K562 (cell line): Measurements from ENCODE around the gene KRT82. TPM values are rescaled to one million over a fixed set of nuclear protein-coding genes. Genes with fewer than 3 reads are reported as not detected.

ENCODE experiments used
- ATAC-seq: fragments of 200-7000 bp; cut with Tn5 transposase; 3 replicates; pipeline ENCODE4 v1.9.1; 2020; ENCODE audit warnings: moderate library complexity
- BruUV-seq: library from RNA; stranded (reverse); fragments of 400-500 nt; replicated peaks from 2 replicates; lab custom pipeline; 2021; lab: Mats Ljungman, UMichigan
- CTCF ChIA-PET: fragments of 300-600 bp; formaldehyde crosslinking; extraction: SDS; loops from one replicate; lab custom pipeline; 2021; ENCODE audit warnings: low intra/inter-chr PET ratio; lab: Yijun Ruan, JAX
- POLR2A ChIA-PET: fragments of 300-600, 350-650 bp; sonication (Branson Sonifier 250); formaldehyde crosslinking; extraction: SDS; loops from one replicate; lab custom pipeline; 2021; ENCODE audit warnings: antibody characterized with exemption, inconsistent platforms; lab: Yijun Ruan, JAX
- DNase-seq, 4 experiments: peaks; one replicate each; pipeline versions ENCODE4 v3.0.0 to v3.0.0-alpha.2; 2011 to 2018; ENCODE audit warnings: low spot score in 3 of 4, mixed read lengths in 3 of 4; ENCODE audit errors: extremely low read depth in 1 of 4
- FAIRE-seq: peaks from 2 replicates; lab custom pipeline; 2011; peaks lifted over from hg19 to GRCh38; lab: Jason Lieb, UNC
- H2AFZ ChIP-seq: 2 replicates; pipeline ENCODE4 v1.6.0; 2011; ENCODE audit warnings: low read depth, low read length, control low read depth, inconsistent platforms
- H3K27ac ChIP-seq: fragments of 200-600 bp; 3 replicates; pipeline ENCODE4 v1.8.0; 2011; ENCODE audit warnings: low read depth, mild to moderate bottlenecking, control low read depth, inconsistent platforms, low read length, moderate library complexity, mixed read lengths; ENCODE audit errors: extremely low read depth
- H3K27me3 ChIP-seq, 2 experiments: fragments of 300-600 bp in 1 of 2; 2 replicates in 1 of 2; 3 replicates in 1 of 2; pipeline versions ENCODE4 v1.6.0 to v1.8.0; 2011; ENCODE audit warnings: inconsistent platforms in 2 of 2, low read length in 2 of 2, mild to moderate bottlenecking in 1 of 2, mixed read lengths in 1 of 2, moderate library complexity in 1 of 2; ENCODE audit not compliant: control insufficient read depth in 2 of 2, insufficient read depth in 2 of 2
- H3K36me3 ChIP-seq: fragments of 300-600 bp; 3 replicates; pipeline ENCODE4 v1.8.0; 2011; ENCODE audit warnings: mild to moderate bottlenecking, low read length, inconsistent platforms; ENCODE audit not compliant: control insufficient read depth, insufficient read depth
- H3K4me1 ChIP-seq, 2 experiments: fragments of 200-600 bp in 1 of 2; replicated peaks in 1 of 2; 2 replicates in 1 of 2; 3 replicates in 1 of 2; pipeline versions ENCODE4 v1.5.1 to v1.8.0; 2011; ENCODE audit warnings: inconsistent platforms in 2 of 2, low read length in 2 of 2, mild to moderate bottlenecking in 1 of 2, mixed read lengths in 1 of 2, moderate library complexity in 1 of 2; ENCODE audit not compliant: control insufficient read depth in 2 of 2, insufficient read depth in 2 of 2
- H3K4me2 ChIP-seq: 2 replicates; pipeline ENCODE4 v1.6.1; 2011; ENCODE audit warnings: low read length, control low read depth, inconsistent platforms, mixed read lengths; ENCODE audit not compliant: insufficient read depth
- H3K4me3 ChIP-seq: fragments of 200-600 bp; sonication (generic), shearing (Covaris generic); 2 replicates; pipeline ENCODE4 v1.5.1; 2016; ENCODE audit warnings: control low read depth, inconsistent platforms
- H3K79me2 ChIP-seq: fragments of 200-600 bp; 3 replicates; pipeline ENCODE4 v1.8.0; 2011; ENCODE audit warnings: low read length, inconsistent platforms; ENCODE audit not compliant: control insufficient read depth, insufficient read depth
- H3K9ac ChIP-seq, 2 experiments: 2 replicates each; pipeline versions ENCODE4 v1.6.0 to v1.6.1; 2011; ENCODE audit warnings: low read depth in 2 of 2, low read length in 2 of 2, control low read depth in 1 of 2, inconsistent platforms in 1 of 2, mild to moderate bottlenecking in 1 of 2, mixed read lengths in 1 of 2; ENCODE audit not compliant: insufficient read depth in 1 of 2
- H3K9me1 ChIP-seq: one replicate; pipeline ENCODE4 v1.6.0; 2011; ENCODE audit warnings: inconsistent platforms, mild to moderate bottlenecking, low read length, moderate library complexity; ENCODE audit not compliant: control insufficient read depth, insufficient read depth
- H3K9me3 ChIP-seq: replicated peaks from 2 replicates; pipeline ENCODE4 v1.5.1; 2011; ENCODE audit warnings: low read depth, low read length, inconsistent platforms; ENCODE audit not compliant: control insufficient read depth, insufficient read depth
- H4K20me1 ChIP-seq: replicated peaks from 2 replicates; pipeline ENCODE4 v1.6.1; 2011; ENCODE audit warnings: low read length, inconsistent platforms, mixed read lengths; ENCODE audit not compliant: control insufficient read depth, insufficient read depth
- CREM ChIP-seq: IDR thresholded peaks from 2 replicates; pipeline ENCODE4 v1.6.1; 2014; ENCODE audit warnings: antibody characterized with exemption, low read depth
- CTBP1 ChIP-seq: fragments of 450-650 bp; IDR thresholded peaks from 2 replicates; pipeline ENCODE4 v1.6.1; 2016; ENCODE audit warnings: borderline replicate concordance
- SMARCA4 ChIP-seq: fragments of 450-650 bp; IDR thresholded peaks from 2 replicates; pipeline ENCODE4 v1.6.1; 2016
- TFAM ChIP-seq: fragments of 250-450 bp; sonication (Bioruptor Pico); conservative IDR thresholded peaks from 2 replicates; pipeline ENCODE4 v1.5.0; 2021; ENCODE audit warnings: mild to moderate bottlenecking, moderate library complexity
- ZNF785 ChIP-seq: fragments of 250-450 bp; sonication (Bioruptor Pico); IDR thresholded peaks from 2 replicates; pipeline ENCODE4 v1.4.0; 2020; ENCODE audit warnings: mild to moderate bottlenecking
- WGBS: fragments of 100-300 bp; shearing (Covaris generic); methylation state at CpG from one replicate; pipeline ENCODE4 v1.1.6; 2016; ENCODE audit warnings: low coverage, mixed read lengths; ENCODE audit not compliant: insufficient coverage; ENCODE audit errors: missing lambda C conversion rate; 5-methylcytosine and 5-hydroxymethylcytosine counted together
- in situ Hi-C: fragments of 300-500 bp; cut with MboI; formaldehyde crosslinking; loops from 4 replicates; pipeline ENCODE4 v1.15.0; 2018; ENCODE audit warnings: inconsistent platforms, mixed read lengths
- intact Hi-C: fragments of 100-400 bp; cut with micrococcal nuclease; formaldehyde crosslinking; loops from 2 replicates; pipeline ENCODE4 v1.14.2; 2022
- polyA plus RNA-seq, 8 experiments: library from polyadenylated mRNA; depleted of rRNA in 4 of 8; stranded (reverse) in 5 of 8; unstranded in 3 of 8; fragments of >200 nt; fragmentation: Nextera tagmentation in 2 of 8; fragmentation: Illumina TruSeq in 1 of 8; extraction: Ambion mirVana in 2 of 8; extraction: Trizol in 1 of 8; gene quantifications; 2 replicates each; pipeline versions ENCODE4 v1.2.1 to v1.2.3, GENCODE V29; 2011 to 2014; ENCODE audit warnings: inconsistent platforms in 1 of 8, missing spikeins in 1 of 8
- total RNA-seq, 7 experiments: library from RNA; depleted of rRNA in 6 of 7; stranded (reverse); fragments of >200 nt in 6 of 7; fragmentation: Illumina TruSeq in 2 of 7; extraction: Trizol in 2 of 7; gene quantifications; 2 replicates each; pipeline versions ENCODE4 v1.2.1 to v1.2.3, GENCODE V29; 2011 to 2021; ENCODE audit warnings: low replicate concordance in 1 of 7

Gene KRT82
- total and polyA plus RNA-seq, 9 of the 15 experiments (the other 6 are each of a cell fraction or from before 2014, with no cell fraction given): not detected

DNA sequence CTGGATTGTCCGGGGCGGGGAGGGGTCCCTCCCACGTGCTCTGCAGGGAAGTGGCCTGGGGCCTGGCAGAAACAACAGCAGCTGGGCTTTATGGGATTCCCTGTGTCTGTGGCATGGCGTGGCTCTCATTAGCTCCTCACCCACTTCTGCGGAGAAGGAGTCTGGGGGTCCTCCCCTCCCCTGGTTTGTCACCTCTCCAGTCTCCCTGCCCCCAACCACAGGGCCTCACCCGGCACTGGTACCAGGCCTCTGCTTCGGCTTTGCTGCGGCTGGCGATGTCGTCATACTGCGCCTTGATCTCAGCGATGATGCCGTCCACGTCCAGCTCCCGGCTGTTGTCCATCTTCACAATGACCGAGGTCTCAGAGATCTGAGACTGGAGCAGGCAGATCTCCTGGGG lies 6.4 kb downstream of the KRT82 start:
- H3K36me3 ChIP-seq: no peaks in the 10 kb centered on the region
- CTCF ChIA-PET: no interaction called here
- H4K20me1 ChIP-seq: no peaks in the 10 kb centered on the region
- no peaks in the 10 kb centered on the region for H3K9me1 ChIP-seq
- H3K4me3 ChIP-seq: no peak overlapping the region
- no peak overlapping the region for H2AFZ ChIP-seq
- H3K4me1 ChIP-seq: no peaks in the 10 kb centered on the region
- POLR2A ChIA-PET: interaction anchor here (0.9 kb wide), 1 partner anchor 31 kb away, joined by 3 read pairs; no protein-coding TSS in a partner anchor
- no peaks in the 10 kb centered on the region for H3K9me3 ChIP-seq
- no peak for ATAC-seq
- BruUV-seq: no TSS peak
- WGBS: under 1% methylated on average over 10 of the region's 16 CpGs
- no peak overlapping the region for H3K4me2 ChIP-seq
- intact Hi-C loops (no loop called here), in situ Hi-C loops (no loop called here)
- H3K79me2 ChIP-seq: no peaks in the 10 kb centered on the region
- H3K27ac ChIP-seq: no peak overlapping the region
- FAIRE-seq: no peak
- peaks cover 0 to 63% of the 10 kb centered on the region in 2 experiments; a peak in 3 of 5 replicates for H3K27me3 ChIP-seq
- no peak for DNase-seq
- TF ChIP-seq TFAM (CRISPR knock-in tag) (no peak), SMARCA4 (no peak), CTBP1 (no peak)
- H3K9ac ChIP-seq: no peak overlapping the region; a peak in 1 of 4 replicates

DNA sequence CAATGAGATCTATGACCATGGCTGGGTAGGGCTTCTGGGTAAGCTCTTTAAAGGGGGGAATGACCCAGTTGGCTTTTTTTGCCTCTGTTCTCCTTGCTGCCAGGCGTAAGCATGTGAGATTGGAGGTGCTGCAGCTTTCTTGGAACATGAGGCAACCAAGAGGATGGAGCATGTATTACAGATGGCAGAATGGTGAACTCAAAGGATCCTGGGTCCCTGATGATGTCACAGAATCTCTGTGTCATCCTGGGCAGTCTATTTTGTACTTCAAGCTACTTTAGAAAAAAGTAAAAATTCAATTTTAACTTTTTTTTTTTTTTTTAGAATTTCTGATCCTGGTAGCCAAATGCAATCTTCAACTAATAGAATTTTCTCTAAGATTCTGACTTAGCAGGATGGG lies 8.0 kb downstream of the KRT82 start:
- ATAC-seq (no peak), DNase-seq (peak in 2 of 4 experiments; percentile 61 to 62), FAIRE-seq (no peak)
- Histone ChIP-seq H3K9ac (no peak overlapping the region), H3K9me3 (no peaks in the 10 kb centered on the region), H3K4me2 (no peak overlapping the region), H3K36me3 (no peaks in the 10 kb centered on the region), H3K27me3 (peaks cover 0 to 56% of the 10 kb centered on the region in 2 experiments; a peak in 2 of 5 replicates), H3K4me1 (no peaks in the 10 kb centered on the region), H3K9me1 (no peaks in the 10 kb centered on the region), H4K20me1 (no peaks in the 10 kb centered on the region), H3K4me3 (no peak overlapping the region), H2AFZ (no peak overlapping the region), H3K27ac (no peak overlapping the region), H3K79me2 (no peaks in the 10 kb centered on the region)
- WGBS: 0% methylated on average over 1 of the region's 1 CpG
- intact Hi-C loops: no loop called here
- in situ Hi-C loops: no loop called here
- POLR2A ChIA-PET: interaction anchor here (0.7 to 1.1 kb wide), 2 partner anchors 15 to 225 kb away, joined by 3 to 4 read pairs; no protein-coding TSS in a partner anchor
- TF ChIP-seq ZNF785 (no peak), CREM (0 out of 2 replicates have a peak, but pooled peaks have one; percentile 20)
- BruUV-seq: no TSS peak
- CTCF ChIA-PET: no interaction called here
